ENCODE measurements around the gene SNTG2.

GRCh38 chr2:1328684-1329083, 378.0 kb downstream of the SNTG2 start:
- TF ChIP-seq CTCF (IDR thresholded peaks at IDR 0.05) (no peak), POLR2AphosphoS5 (IDR thresholded peaks at IDR 0.05) (no peak), POLR2A (IDR thresholded peaks at IDR 0.05) (no peak), EP300 (IDR thresholded peaks at IDR 0.05) (no peak)
